ENCODE results near the gene NCOA3.
A peak's percentile ranks its signal among the peaks of the same experiment; 100 is the strongest.

NCOA3 gene

DNA sequence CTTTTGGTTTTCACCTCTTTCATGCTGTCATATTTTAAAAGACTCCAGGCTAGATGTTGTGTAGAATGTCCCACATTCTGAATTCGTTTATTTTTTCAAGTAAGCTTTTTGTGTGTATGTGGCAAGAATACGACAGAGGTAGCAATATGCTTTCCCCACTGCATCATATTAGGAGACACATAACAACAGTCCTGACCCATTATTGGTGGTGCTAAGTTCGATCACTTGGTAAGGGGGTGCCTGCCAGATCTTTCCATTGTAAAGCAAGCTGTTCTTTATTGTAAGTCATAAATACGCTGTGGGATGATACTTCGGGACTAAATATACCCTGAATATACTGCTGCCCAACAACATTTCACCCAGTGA lies 588 bp upstream of the NCOA3 start:
- no peak for DNase-seq

GRCh38 chr20:47502271-47503239 lies 868 bp downstream of the NCOA3 start:
- peak in 4 of 5 experiments; percentile 10 to 87 (median 27) for DNase-seq

- no peak for DNase-seq
These were observed 2.0 kb downstream of the NCOA3 start for GRCh38 chr20:47503685-47504084.

DNA sequence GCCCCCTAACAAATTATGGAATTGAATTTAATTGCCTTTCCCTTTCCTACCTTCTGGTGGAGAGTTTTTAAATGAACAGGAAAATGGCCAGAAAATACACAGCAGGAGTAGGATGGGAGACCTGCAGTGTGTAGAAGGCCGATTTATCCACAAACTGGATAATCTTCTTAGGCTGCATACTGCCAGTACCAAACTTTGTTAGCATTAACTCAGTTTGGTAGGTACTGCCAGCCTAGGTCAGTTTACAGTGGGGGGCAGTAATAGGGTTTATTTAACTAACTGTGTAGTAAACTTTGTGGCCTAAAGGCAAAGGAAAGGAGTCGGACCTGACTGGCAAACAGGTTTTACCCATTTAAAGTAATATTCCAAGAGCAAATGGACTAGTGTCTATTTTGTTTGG lies 4.6 kb downstream of the NCOA3 start:
- DNase-seq, result no peak

DNA sequence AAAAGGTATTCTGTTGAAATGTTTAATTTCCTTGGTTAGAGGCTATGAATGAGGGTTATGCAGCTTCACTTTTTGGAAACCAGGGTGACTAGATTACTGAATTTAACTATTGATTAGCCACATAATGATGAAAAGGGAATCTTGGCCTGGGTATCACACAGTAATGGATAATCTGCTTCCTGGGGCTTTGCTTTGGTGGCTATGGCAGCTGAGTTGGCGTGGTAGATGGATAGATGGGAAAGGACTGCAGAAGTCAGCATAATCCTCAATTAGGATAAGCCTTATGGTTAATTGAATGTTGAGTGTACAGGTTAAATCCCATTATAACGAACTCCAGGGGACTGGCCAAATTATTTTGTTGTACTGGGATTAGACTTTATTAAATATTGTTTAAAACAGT lies 5.2 kb downstream of the NCOA3 start:
- no peak for DNase-seq

GRCh38 chr20:47507275-47507981 lies 5.7 kb downstream of the NCOA3 start:
- peak in 1 of 5 experiments; percentile 62 for DNase-seq

- no peak for DNase-seq
These were observed 6.6 kb downstream of the NCOA3 start for GRCh38 chr20:47508278-47508677.

GRCh38 chr20:47509104-47509661 lies 7.5 kb downstream of the NCOA3 start:
- no peak for DNase-seq

GRCh38 chr20:47509685-47510084 lies 8.0 kb downstream of the NCOA3 start:
- DNase-seq, result no peak

DNA sequence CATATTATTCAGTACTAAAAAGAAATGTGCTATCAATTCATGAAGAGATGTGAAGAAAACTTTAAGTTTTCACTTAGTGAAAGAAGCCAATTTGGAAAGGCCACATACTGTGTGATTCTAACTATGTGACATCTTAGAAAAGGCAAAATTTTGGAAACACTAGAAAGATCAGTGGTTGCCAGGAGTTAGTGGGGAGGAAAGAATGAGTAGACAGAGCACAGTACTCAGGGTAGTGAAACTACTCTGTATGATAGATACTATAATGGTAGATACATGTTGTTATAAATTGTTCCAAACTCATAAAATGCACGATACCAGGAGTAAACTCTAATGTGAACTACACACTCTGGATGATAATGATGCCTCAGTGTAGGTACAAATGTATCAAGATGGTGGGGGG lies 14.2 kb downstream of the NCOA3 start:
- no peak for DNase-seq

DNA sequence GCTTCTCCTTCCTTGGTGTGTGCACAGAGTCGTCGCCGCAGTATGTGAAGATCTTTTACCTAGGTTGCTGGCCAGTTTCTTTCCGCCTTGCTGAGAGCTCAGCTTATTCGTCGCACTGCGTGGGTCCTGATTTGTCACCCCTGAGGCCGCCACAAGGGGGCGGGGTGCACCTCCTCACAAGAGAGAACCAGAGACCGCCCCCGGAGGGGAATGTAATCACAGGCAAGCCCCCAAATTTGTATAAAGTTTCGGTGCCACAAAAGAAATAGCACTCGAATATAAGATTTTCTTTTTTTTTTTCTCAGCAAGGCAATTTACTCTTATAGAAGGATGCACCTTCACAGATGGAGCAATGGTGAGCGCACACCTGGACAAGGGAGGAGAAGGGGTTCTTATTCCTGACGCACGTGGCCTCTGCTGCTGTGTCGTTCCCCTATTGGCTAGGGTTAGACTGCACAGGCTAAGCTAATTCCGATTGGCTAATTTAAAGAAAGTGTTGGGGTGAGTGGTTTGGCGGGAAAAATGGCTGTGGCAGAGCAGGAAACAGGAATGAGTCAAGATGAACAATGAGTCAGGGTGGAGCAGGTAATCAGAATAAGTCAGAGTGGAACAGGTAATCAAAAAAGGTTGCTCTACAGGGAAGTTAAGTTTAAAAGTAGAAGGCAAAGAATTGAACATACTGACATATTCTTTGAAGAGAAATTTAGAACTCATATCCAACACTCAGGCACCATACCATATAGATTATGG lies 19.5 kb downstream of the NCOA3 start:
- no peak for DNase-seq

GRCh38 chr20:47524015-47524784 lies 22.5 kb downstream of the NCOA3 start:
- no peak for DNase-seq

GRCh38 chr20:47527004-47527800 lies 25.5 kb downstream of the NCOA3 start:
- DNase-seq, result no peak

- DNase-seq, result no peak
These were observed 28.2 kb downstream of the NCOA3 start for GRCh38 chr20:47529840-47530239.

GRCh38 chr20:47531458-47531857 lies 29.8 kb downstream of the NCOA3 start:
- DNase-seq, result no peak

GRCh38 chr20:47532002-47532401 lies 30.3 kb downstream of the NCOA3 start:
- no peak for DNase-seq

DNA sequence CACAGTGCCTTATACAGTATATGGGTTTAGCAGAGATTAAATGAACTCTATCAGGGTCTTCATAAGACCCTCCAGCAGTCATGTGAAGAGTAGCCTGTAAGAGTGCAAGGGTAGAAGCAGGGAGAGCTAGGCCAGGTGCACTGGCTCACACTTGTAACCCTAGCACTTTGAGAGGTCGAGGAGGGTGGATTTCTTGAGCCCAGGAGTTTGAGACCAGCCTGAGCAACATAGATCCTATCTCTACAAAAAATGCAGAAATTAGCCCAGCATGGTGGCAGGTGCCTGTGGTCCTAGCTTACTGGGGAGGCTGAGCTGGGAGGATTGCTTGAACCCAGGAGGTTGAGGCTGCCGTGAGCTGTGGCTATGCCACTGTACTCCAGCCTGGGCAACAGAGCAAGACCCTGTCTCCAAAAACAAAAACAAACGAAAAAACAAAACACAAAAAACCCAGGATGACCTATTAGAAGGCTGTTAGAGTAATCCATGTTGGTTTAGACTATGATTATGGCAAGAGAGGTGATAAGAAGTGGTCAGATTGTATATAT lies 31.9 kb downstream of the NCOA3 start:
- DNase-seq, result no peak

DNA sequence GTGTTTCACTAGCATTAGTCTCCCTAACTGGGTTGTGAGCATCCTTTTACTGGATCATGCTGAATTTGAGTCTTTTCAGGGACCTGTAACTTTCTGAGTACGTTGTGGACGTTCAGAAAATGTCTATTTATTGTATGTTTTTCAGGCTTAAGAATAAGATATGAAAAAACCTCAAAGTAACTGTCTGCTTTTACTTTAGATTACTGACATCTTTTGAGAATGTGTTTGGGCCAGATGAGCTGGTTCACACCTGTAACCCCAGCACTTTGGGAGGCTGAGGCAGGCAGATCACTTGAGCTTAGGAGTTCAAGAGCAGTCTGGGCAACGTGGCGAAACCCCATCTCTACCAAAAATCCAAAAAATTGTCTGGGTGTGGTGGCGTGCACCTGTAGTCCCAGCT lies 32.7 kb downstream of the NCOA3 start:
- DNase-seq, result no peak

GRCh38 chr20:47535088-47535487 lies 33.4 kb downstream of the NCOA3 start:
- DNase-seq, result no peak

GRCh38 chr20:47535994-47536393 lies 34.3 kb downstream of the NCOA3 start:
- no peak for DNase-seq
